ENCODE data around the gene PSPH. TPM values are rescaled to one million over a fixed set of nuclear protein-coding genes. Genes with fewer than 3 reads are reported as not detected.
"Not testable (repeated sequence)": the region's sequence is repeated elsewhere in the genome, so short reads cannot be mapped to it uniquely, and the experiment has no call there.

PSPH gene
- total RNA-seq, 1 donor from 2014 or later, result 28.9 TPM

- not testable (repeated sequence) for DNase-seq (ENCODE audit: low spot score in 2 of 2); FAIRE-seq
Measured at GRCh38 chr7:56017015-56017414, 34.2 kb downstream of the PSPH start.

- DNase-seq (ENCODE audit: low spot score in 2 of 2), result peak in 1 of 2 donors; percentile 18
- peak; percentile 77 for FAIRE-seq
Measured at GRCh38 chr7:56009695-56010094, 41.5 kb downstream of the PSPH start.

DNA sequence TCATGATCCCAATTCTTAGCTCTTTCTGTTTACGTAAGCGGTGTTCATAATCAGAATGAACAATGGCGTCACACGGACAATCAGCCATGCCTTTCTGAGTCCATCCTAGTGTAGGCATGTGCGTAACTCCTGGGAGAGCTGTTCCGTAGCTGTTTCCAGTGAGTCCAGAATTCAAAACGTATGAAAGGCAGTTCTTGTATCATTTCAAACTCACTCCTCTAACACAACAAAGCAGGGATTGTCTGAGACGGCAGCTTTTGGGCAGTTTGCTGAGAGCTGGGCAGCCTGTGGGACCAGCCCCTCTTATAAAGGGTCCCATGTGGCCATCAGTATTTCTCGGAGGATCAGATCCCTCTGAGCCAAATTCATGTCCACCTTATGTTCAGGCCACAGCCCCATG lies 43.4 kb downstream of the PSPH start:
- DNase-seq (ENCODE audit: low spot score in 2 of 2), result peak in 1 of 2 donors; percentile 16
- FAIRE-seq, result no peak

DNA sequence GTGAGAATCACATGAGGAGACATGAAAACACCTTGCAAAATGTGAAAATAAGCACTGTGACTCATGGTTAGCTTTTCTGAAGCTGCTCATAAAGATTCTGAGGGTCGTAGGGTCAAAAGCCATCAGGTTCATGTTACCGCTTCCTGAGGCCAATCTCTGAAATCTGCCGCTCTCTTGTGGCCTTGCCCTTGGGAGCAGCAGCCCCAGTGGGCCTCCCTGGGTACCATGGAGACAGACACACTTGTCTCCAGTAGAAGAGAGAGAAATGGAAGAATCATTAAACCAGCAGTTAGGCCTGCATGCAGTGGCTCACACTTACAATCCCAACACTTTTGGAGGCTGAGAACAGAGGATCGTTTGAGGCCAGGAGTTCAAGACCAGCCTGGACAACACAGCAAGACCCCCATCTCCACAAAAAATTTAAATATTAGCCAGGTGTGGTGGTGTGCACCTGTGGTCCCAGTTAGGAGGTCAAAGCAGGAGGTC lies 44.0 kb downstream of the PSPH start:
- FAIRE-seq (no peak), DNase-seq (ENCODE audit: low spot score in 2 of 2) (no peak)

DNA sequence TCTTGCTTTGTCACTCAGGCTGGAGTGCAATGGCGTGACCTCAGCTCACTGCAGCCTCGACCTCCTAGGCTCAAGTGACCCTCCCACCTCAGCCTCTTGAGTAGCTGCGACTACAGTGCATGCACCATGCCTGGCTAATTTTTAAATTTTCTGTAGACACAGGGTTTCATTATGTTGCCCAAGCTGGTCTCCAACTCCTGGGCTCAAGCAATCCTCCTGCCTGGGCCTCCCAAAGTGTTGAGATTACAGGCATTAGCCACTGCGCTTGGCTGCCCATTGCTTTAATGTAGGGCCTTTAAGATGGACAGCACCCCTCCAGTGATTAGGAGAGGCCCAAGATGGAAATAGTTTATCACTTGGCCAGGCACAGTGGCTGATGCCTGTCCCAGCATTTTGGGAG lies 47.5 kb downstream of the PSPH start:
- FAIRE-seq, result no peak

DNA sequence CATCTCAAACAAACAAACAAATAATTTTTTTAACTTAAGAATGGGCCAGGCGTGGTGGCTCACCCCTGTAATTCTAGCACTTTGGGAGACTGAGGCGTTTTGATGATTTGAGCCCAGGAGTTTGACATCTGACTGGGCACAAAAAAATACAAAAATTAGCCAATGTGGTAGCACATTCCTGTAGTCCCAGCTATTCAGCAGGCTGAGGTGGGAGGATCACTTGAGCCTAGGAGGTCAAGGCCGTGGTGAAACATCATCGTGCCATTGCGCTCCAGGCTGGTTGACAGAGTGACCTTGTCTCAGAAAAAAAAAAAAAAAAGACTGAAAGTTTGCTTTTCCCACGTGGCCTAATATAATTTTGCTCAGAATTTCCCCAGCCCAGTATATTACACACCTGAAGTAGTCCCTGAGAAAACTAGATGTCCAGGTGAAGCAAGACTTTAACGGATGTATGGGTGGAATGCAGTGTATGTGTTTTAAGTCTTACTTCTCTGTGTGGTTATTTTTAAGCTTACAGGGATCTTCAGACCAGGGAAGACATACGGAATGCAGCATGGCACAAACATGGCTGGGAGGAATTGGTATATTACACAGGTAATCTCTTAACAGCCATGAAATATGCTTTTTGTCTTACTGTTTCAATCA lies 54.3 kb downstream of the PSPH start:
- no peak for FAIRE-seq
- no peak for DNase-seq (ENCODE audit: low spot score in 2 of 2)

More for the DNA sequence above, 47.5 kb downstream of the PSPH start:
- DNase-seq (ENCODE audit: low spot score in 2 of 2), result no peak

- DNase-seq (ENCODE audit: low spot score in 2 of 2) (no peak), FAIRE-seq (no peak)
Measured at GRCh38 chr7:55992346-55992745, 58.9 kb downstream of the PSPH start.

GRCh38 chr7:55983537-55983936 lies 67.7 kb downstream of the PSPH start:
- FAIRE-seq (no peak), DNase-seq (ENCODE audit: low spot score in 2 of 2) (no peak)

DNA sequence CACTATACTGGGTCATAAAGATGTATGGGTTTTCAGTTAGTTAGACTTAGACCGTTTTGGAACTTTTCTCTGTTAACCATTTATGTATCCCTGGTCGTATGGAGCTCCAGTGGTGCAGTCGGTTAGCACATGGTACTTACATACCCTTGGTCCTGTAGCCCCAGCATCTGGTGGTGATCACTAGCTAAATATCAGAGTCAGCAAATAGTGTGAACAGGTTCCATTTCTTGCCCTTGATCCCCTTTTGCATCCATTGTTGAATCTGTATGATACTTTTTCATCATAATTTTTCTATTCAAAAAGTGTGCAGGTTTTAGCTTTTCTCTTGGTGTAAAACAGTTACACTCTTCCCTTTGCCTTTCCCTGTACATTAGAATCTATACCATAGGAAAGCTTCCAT lies 71.0 kb downstream of the PSPH start:
- DNase-seq (ENCODE audit: low spot score in 2 of 2) (no peak), FAIRE-seq (no peak)

DNA sequence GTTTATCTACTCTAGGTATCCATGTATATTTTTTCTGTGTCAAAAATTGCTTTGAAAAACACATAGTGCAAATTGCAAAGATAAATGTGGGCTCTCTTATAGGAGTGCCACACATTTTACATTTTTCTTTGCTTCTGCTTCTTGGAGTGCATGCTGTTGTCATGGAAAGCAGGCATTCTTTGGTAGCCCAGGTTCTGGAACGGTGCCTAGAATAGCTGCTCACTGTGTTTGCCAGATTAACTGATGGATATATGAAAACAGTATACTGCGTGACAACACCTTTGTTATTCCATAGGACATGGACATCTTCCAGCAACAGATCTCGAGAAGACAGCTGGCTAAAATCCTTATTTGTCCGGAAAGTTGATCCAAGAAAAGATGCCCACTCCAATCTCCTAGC lies 73.4 kb downstream of the PSPH start:
- DNase-seq (ENCODE audit: low spot score in 2 of 2), result peak in 1 of 2 donors; percentile 25
- no peak for FAIRE-seq

- DNase-seq (ENCODE audit: low spot score in 2 of 2), result no peak
- FAIRE-seq, result no peak
Measured at GRCh38 chr7:55975988-55976633, 75.1 kb downstream of the PSPH start.

DNA sequence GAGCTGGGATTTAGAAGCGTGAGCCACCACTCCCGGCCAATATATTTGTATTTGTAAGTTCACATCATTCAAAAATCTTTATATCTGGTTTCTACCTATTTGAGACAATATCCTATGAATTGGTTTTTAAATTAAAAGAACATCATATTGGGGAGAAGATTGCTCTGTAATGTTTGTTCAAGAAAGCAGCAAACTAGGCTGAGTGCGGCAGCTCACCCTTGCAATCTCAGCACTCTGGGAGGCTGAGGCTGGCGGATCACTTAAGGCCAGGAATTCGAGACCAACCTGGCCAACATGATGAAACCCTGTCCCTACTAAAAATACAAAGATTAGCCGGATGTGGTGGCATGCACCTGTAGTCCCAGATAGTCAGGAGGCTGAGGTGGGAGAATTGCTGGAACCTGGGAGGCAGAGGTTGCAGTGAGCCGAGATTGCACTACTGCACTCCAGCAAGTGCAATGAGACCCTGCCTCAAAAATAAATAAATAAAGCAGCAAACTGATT lies 77.4 kb downstream of the PSPH start:
- FAIRE-seq (no peak), DNase-seq (ENCODE audit: low spot score in 2 of 2) (no peak)

DNA sequence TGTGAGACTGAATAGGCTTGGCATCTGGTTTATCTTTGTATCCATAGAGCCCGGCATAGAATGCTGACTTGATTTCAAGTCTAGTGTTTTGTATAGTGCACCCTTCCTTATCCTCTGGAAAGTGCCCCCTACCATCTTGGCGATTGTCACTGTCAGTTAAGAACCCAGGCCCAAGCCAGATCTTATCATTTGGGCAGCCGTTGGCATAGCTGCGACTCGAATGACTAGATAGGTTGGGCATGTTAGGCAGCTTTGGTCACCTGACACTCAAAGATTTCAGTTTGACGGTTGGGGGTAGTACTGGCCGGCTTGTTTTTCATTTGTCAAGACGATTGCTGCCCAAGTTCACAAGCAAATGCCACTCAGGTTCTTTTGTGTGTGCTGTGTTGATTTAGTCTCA lies 80.3 kb downstream of the PSPH start:
- FAIRE-seq (no peak), DNase-seq (ENCODE audit: low spot score in 2 of 2) (no peak)

DNA sequence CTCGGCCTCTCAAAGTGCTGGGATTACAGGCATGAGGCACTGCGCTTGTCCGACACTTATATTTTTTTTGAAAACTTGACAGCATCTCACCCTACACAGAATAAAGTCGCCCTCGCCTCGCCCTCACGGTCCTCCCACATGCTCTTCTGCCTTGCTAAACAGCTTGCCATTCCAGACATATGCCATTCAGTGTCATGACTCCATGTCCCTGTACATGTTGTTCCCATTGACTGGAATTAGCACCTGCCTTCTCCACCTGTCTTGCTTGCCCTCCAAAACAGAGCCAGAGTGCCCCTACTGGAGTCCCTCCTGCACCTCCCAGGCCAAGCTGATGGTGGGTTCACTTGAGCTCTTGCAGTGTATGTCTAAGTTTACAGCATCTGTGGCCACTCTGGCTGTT lies 80.7 kb downstream of the PSPH start:
- FAIRE-seq (no peak), DNase-seq (ENCODE audit: low spot score in 2 of 2) (no peak)

- FAIRE-seq (no peak), DNase-seq (ENCODE audit: low spot score in 2 of 2) (no peak)
Measured at GRCh38 chr7:55969391-55969790, 81.9 kb downstream of the PSPH start.

- DNase-seq (ENCODE audit: low spot score in 2 of 2) (no peak), FAIRE-seq (no peak)
Measured at GRCh38 chr7:55966851-55967250, 84.4 kb downstream of the PSPH start.

GRCh38 chr7:55965805-55966421 lies 85.3 kb downstream of the PSPH start:
- FAIRE-seq, result no peak

DNA sequence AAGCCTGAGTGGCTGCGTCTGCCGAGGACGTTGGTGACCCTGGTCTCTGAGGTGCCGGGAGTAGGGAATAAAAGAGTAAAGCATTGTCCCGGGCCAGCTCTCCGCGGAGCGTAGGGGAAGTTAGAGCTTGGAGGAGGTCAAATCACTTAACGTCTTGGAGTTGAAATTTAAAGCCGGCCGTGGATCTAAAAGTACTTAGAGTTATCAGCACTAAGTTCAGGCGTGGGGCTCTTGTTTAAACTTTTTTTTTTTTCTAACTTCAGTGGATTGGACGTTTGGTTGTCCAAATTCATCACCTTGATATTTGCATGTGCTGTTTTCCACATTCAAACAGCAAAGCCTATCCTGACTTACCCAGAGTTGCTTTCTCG lies 86.2 kb downstream of the PSPH start:
- FAIRE-seq, result no peak

More at GRCh38 chr7:55965805-55966421, 85.3 kb downstream of the PSPH start:
- no peak for DNase-seq (ENCODE audit: low spot score in 2 of 2)

DNA sequence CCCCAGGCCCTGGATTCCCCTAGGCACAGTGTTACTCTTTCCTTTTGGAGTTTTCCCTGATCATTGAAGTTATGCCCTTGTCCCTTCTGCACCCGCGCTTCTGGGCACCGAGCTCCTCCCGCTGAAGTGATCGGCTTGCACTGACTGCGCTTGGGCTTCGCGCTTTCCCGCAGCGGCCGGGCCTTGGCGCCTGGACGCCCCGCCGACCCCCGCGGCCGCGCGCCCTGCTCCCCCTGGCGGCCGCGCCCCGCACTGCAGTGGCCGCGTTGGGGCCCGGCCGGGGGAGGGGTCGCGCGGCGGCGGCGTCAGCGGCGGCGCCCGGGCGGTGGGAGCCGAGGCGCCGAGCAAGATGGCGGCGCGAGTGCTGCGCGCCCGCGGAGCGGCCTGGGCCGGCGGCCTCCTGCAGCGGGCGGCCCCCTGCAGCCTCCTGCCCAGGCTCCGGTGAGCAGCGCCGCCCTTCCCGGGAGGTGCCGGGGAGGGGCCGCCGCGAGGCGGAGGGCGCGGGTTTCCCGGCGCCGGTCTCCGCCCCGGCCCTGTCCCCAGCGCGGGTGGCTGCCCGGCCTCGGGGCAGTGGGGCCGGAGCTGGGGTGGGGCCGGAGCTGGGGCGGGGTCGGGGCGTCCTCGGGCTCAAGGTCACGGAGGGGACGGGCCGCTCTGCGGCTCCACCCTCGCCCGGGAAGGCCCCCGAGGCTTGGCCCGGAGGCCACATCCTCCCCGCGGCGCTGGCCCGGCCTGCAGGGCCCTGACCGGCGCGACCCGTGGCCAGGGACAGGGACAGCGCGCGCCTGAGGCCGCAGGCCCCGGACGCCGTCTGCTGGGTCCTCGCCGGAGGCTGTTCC lies 86.8 kb downstream of the PSPH start, which contains the start of gene NIPSNAP2:
Gene NIPSNAP2 (plus strand): TSS at position 325 of the 839 bp plus-strand sequence. CDS start 25 bp downstream, at position 350.
- peak; percentile 82 to 88 for DNase-seq (ENCODE audit: low spot score in 2 of 2)
- no peak for FAIRE-seq

More for the DNA sequence above, 86.2 kb downstream of the PSPH start:
- DNase-seq (ENCODE audit: low spot score in 2 of 2), result no peak

DNA sequence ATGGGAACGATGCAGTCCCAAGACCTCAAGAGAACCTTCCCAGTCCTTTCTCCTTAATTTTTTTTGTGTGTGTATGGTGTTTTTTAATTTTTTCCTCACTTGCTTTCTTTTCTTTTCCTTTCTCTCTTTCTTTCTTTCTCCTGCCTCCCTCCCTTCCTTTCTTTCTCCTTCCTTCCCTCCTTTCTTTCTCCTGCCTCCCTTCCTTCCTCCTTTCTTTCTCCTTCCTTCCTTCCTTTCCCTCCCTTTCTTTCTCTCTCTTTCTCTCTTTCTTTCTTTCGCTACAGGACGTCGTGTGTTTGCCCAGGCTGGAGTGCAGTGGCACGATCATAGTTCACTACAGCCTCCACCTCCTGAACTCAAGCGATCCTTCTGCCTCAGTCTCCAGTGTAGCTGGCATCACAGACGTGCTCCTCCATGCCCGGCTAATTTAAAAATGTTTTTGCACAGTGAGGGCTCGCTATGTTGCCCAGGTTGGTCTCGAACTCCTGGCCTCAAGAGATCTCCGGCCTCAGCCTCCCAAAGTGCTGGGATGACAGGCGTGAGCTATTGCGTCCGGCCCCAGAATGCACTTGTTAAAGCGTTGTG lies 87.6 kb downstream of the PSPH start:
- no peak for FAIRE-seq

More for the DNA sequence above, 87.6 kb downstream of the PSPH start:
- DNase-seq (ENCODE audit: low spot score in 2 of 2), result no peak

Data from frontal cortex (tissue), 4 donors.